AG10803 (cell line): Measurements from ENCODE around the gene FOXP1.

Experiments used
- DNase-seq: peaks from one replicate; pipeline ENCODE4 v3.0.0; 2010; ENCODE audit warnings: low read depth
- H3K4me3 ChIP-seq: 2 replicates; pipeline ENCODE4 v1.5.1; 2011; ENCODE audit warnings: mild to moderate bottlenecking, low read length, control low read depth
- CTCF ChIP-seq: conservative IDR thresholded peaks from 2 replicates; pipeline ENCODE4 v1.5.1; 2011; ENCODE audit warnings: mild to moderate bottlenecking, low read length, control low read depth, inconsistent platforms

The FOXP1 gene

DNA sequence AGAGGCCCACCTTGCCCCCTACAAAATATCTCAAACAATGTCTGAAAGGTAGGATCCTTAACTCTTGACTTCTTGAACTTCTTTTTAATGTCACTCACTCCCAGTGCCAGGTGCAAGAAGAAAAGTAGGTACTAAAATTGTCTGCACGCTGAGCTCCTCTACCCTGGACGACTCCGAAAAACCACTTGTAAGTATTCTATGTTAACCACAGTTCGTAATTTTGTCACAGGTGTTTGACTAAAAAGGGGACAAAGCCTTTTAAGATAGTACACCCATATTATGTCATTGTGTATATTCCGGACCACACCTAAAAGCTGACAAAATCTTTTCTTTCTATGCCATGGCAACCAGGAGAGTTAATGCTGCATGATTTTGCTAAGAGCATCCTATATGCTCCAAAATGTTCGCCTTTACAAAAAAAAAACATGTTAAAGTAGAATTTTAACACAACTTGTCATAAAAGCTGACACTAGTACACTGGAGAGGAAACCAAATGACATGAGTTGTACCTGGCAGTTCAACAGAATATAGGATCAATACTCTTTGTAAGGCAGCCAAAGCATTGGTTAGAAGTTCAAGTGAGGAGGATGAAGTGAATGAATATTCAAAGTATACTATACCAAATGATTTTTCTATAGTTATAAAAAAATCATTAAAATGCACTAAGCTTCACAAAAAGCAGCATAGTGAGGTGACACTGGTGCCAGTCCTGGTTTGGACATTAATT lies 210.5 kb downstream of the FOXP1 start:
- no peak overlapping the region for H3K4me3 ChIP-seq
- TF ChIP-seq CTCF, result no peak
- no peak for DNase-seq

DNA sequence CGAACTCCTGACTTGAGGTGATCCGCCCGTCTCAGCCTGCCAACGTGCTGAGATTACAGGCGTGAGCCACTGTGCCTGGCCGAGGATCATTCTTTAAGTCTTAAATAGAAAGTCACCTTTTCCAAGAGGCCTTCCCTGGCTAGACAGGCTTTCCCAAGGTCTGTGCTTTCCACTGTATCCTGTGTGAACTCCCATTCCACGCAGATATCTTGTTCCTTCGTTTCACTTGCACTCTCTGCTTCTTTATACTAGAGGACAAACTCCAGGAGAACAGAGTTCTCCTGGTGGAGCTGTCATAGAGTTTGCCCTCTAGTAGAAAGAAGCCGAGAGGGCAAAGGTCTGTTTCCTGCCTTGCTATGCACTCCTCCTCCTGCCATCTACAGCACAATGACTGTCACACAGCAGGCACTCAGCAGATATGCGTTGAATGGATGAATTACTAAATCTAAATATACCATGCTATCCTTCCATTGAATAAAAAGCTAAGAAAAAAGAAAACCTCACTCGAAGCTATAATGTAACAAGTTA lies 211.2 kb downstream of the FOXP1 start:
- TF ChIP-seq CTCF, result no peak
- H3K4me3 ChIP-seq, result no peak overlapping the region
- DNase-seq, result no peak

DNA sequence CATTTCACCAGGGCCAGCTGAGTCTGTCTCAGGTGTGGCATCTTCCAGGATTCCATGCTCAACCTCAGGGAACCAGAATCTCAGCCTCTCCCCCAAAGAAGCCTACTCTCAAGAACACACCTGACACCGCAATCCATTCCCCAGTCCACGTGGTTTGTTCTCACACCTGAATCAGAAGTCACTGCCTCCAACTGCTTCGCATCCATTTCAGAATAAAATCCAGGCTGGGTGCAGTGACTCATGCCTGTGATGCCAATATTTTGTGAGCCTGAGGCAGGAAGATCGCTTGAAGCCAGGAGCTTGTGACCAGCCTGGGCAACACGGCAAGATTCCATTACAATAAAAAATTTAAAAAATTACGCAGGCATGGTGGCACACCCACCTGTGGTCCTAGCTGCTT lies 212.2 kb downstream of the FOXP1 start:
- no peak for TF ChIP-seq CTCF

DNA sequence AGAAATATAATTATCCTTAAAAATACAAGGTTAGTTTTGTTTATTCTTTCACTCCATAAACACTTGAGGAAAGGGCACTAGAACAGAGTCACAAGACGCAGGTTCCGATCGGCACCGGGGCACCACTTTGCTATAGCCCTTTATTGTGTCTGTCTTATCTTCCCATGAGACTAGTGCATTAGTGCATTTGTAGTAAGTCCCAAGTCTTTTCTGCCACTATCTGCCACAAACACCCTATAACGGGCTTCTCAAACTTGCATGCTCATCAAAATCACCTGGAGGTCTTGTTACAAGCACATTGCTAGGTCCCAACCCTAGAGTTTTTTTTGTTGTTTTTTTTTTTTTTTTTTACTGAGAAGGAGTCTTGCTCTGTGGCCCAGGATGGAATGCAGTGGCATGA lies 213.1 kb downstream of the FOXP1 start:
- DNase-seq, result no peak
- no peak for TF ChIP-seq CTCF
- H3K4me3 ChIP-seq, result no peak overlapping the region

More for the DNA sequence above, 212.2 kb downstream of the FOXP1 start:
- no peak overlapping the region for H3K4me3 ChIP-seq
- no peak for DNase-seq

GRCh38 chr3:71369701-71370391 lies 213.7 kb downstream of the FOXP1 start:
- DNase-seq, result peak; percentile 88
- TF ChIP-seq CTCF, result no peak
- no peak overlapping the region for H3K4me3 ChIP-seq

DNA sequence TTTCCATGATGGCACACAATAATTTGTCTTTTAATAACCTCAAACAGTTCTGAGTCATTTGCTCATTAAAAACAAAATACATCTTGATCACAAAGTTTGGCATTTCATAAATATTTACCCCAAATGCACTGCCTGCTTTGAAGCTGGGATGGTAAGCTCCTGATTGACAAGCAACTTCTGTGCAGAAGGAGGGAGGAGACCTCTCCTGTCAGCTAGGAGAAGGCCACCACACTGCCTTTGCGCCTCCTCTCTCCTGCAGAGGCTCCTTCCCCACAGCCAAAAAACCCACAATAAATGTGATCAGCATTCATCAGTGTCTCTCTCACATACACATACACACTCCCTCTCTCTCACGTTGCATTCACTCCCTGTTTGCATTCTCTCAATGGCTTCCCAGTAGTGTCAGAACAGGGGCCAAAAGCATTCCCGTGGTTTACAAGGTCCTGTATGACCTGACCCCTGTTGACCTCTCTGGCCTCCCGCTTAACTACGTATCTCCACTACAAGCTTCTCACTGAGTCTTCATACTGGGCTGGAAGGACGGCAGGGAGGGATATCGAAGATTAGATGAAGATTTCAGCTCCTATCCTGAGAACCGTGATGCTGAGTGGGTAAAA lies 216.4 kb downstream of the FOXP1 start:
- no peak for DNase-seq
- TF ChIP-seq CTCF, result no peak
- H3K4me3 ChIP-seq, result no peak overlapping the region
